ENCODE results near the gene SERPINB10. TPM values are rescaled to one million over a fixed set of nuclear protein-coding genes. Genes with fewer than 3 reads are reported as not detected.

Gene SERPINB10
- total RNA-seq, 1 donor from 2014 or later: not detected

GRCh38 chr18:63868546-63868945 is 39.2 kb upstream of the SERPINB10 start:
- DNase-seq: no peak
- Histone ChIP-seq H3K4me3 (no peak overlapping the region), H3K4me1 (no peaks in the 10 kb centered on the region), H3K27ac (no peak overlapping the region), H3K27me3 (ENCODE audit: low read depth) (no peaks in the 10 kb centered on the region), H3K36me3 (no peaks in the 10 kb centered on the region), H3K9me3 (no peaks in the 10 kb centered on the region)
- ATAC-seq: no peak
- no peak for TF ChIP-seq CTCF (IDR thresholded peaks at IDR 0.05)
- intact Hi-C loops (cut with DNase I): no loop called here

- no peak overlapping the region for H3K27ac ChIP-seq
- no peak for ATAC-seq
- H3K4me3 ChIP-seq: no peak overlapping the region
- intact Hi-C loops (cut with DNase I): no loop called here
- peak; percentile 48 for DNase-seq
- no peaks in the 10 kb centered on the region for H3K36me3 ChIP-seq
- H3K27me3 ChIP-seq (ENCODE audit: low read depth): no peaks in the 10 kb centered on the region
- H3K9me3 ChIP-seq: no peaks in the 10 kb centered on the region
- no peaks in the 10 kb centered on the region for H3K4me1 ChIP-seq
- TF ChIP-seq CTCF (IDR thresholded peaks at IDR 0.05): no peak
Observed at GRCh38 chr18:63869374-63869773, 38.4 kb upstream of the SERPINB10 start.

DNA sequence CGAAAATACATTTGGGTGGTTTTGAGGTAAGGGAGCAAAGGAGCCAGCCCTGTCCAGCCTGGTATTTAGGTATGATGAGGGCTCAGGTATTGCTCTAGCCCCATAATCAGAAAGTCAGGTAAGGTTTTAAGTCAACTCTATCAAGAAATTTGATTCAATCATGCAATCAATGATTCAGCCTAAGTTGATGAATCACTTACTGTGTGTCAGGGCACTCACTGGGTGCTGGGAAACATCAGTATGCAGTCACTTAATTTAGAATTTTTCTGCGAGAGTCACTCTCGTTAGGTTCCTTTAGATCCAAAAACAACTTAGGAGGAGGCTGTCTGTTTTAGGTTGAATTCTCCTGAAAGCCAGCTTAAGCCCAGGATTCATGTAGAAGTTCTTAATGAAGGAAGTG is 37.9 kb upstream of the SERPINB10 start:
- ATAC-seq: no peak
- Histone ChIP-seq H3K4me1 (no peaks in the 10 kb centered on the region), H3K4me3 (no peak overlapping the region), H3K9me3 (no peaks in the 10 kb centered on the region), H3K27ac (no peak overlapping the region), H3K27me3 (ENCODE audit: low read depth) (no peaks in the 10 kb centered on the region), H3K36me3 (no peaks in the 10 kb centered on the region)
- DNase-seq: no peak
- intact Hi-C loops (cut with DNase I): no loop called here
- TF ChIP-seq CTCF (IDR thresholded peaks at IDR 0.05): no peak

GRCh38 chr18:63871836-63872235 is 35.9 kb upstream of the SERPINB10 start:
- H3K4me3 ChIP-seq: no peak overlapping the region
- intact Hi-C loops (cut with DNase I): no loop called here
- no peaks in the 10 kb centered on the region for H3K9me3 ChIP-seq
- DNase-seq (no peak), ATAC-seq (no peak)
- H3K36me3 ChIP-seq: no peaks in the 10 kb centered on the region
- no peaks in the 10 kb centered on the region for H3K4me1 ChIP-seq
- TF ChIP-seq CTCF (IDR thresholded peaks at IDR 0.05): no peak
- no peak overlapping the region for H3K27ac ChIP-seq
- no peaks in the 10 kb centered on the region for H3K27me3 ChIP-seq (ENCODE audit: low read depth)

GRCh38 chr18:63872586-63872985 is 35.2 kb upstream of the SERPINB10 start:
- no peak for TF ChIP-seq CTCF (IDR thresholded peaks at IDR 0.05)
- no peaks in the 10 kb centered on the region for H3K4me1 ChIP-seq
- H3K27me3 ChIP-seq (ENCODE audit: low read depth): no peaks in the 10 kb centered on the region
- no peak overlapping the region for H3K4me3 ChIP-seq
- H3K27ac ChIP-seq: no peak overlapping the region
- intact Hi-C loops (cut with DNase I): no loop called here
- DNase-seq: no peak
- no peak for ATAC-seq
- H3K9me3 ChIP-seq: no peaks in the 10 kb centered on the region
- no peaks in the 10 kb centered on the region for H3K36me3 ChIP-seq

DNA sequence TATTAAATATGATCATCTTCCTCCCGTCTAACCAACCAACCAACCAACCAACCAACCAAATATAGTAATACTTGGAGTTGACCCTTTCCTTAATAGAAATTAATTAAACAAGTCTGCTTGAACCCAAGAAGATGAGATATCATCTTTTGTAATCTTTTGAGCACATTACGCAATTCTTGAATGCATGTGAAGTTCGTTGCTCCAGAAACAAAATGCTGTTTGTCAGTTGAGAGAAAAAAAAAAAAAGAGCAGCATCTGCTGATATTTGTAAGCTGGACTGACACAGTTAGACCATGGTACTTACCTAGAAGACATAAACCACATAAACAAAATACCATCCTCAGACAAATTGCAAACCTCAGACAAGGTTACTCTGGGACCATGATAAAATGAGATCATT is 29.4 kb upstream of the SERPINB10 start:
- H3K36me3 ChIP-seq: no peaks in the 10 kb centered on the region
- DNase-seq (no peak), ATAC-seq (no peak)
- no peaks in the 10 kb centered on the region for H3K4me1 ChIP-seq
- no peaks in the 10 kb centered on the region for H3K9me3 ChIP-seq
- intact Hi-C loops (cut with DNase I): no loop called here
- no peak overlapping the region for H3K4me3 ChIP-seq
- H3K27me3 ChIP-seq (ENCODE audit: low read depth): no peaks in the 10 kb centered on the region
- H3K27ac ChIP-seq: no peak overlapping the region
- TF ChIP-seq CTCF (IDR thresholded peaks at IDR 0.05): no peak
